ENCODE data around the gene GALNT10.
"Not testable (repeated sequence)": the region's sequence is repeated elsewhere in the genome, so short reads cannot be mapped to it uniquely, and the experiment has no call there.

GALNT10 gene

DNA sequence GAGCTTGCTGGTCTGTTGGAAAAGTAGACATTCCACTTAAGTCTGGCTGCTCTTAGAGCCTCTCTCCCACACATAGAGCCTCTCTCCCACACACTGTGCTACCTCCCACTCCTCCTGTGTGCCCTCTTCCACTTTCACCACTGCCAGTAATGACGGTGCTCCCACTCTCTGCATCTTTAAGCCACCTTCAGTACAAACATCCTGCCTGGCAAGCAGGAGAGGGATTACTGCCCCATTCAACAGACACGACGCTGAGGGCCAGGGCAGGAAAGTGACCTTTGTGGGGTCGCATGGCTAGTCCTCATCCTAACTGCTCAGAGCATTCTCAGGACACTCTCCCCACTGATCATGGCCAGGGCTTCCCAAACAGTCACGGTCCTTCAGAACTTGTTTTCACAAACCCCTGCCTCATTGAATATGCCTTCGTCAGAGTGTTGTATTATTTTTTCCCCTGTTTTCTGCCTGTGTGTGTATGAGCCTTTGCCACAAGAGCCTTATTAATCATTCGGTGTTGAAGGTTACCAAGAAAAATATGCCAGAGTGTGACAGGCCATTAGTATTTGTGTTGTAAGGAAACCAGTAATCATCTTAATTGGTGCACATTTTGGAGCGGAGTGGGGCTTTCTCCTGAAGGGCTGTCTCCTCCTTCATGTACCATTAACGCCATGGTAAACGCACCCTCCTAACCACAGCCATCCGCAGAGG, 168.1 kb downstream of the GALNT10 start:
- Histone ChIP-seq H3K27ac (ENCODE audit: low read depth, low read length) (no peak overlapping the region), H3K4me1 (ENCODE audit: control insufficient read depth, insufficient read depth, low read length) (peaks cover 19% of the 10 kb centered on the region), H3K27me3 (ENCODE audit: control insufficient read depth, insufficient read depth, low read length) (no peaks in the 10 kb centered on the region), H3K4me3 (ENCODE audit: low read depth, low read length) (no peak overlapping the region), H3K9ac (ENCODE audit: low read depth, low read length) (no peak overlapping the region), H3K36me3 (ENCODE audit: control insufficient read depth, insufficient read depth, low read length) (no peaks in the 10 kb centered on the region), H3K9me3 (ENCODE audit: control insufficient read depth, insufficient read depth, low read length) (no peaks in the 10 kb centered on the region)

DNA sequence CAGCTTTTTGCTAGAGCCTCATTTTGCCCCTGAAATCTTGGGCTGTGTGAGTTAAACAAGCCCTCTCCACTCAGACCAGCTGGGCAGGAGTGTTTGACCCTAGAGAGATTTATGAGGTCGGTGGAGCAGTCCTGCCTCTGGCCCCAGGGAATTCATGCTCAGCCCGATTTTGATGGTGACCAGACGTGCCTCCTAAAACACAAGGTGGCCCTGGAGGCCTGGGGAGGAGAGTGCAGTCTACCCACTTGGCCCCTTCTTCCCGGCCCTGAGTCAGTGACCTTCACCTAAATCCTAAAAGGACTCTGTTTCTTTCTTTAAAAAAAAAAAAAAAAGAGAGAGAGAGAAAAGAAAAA, 168.7 kb downstream of the GALNT10 start:
- no peak overlapping the region for H3K9ac ChIP-seq (ENCODE audit: low read depth, low read length)
- no peaks in the 10 kb centered on the region for H3K27me3 ChIP-seq (ENCODE audit: control insufficient read depth, insufficient read depth, low read length)
- peaks cover 19% of the 10 kb centered on the region for H3K4me1 ChIP-seq (ENCODE audit: control insufficient read depth, insufficient read depth, low read length)
- no peaks in the 10 kb centered on the region for H3K9me3 ChIP-seq (ENCODE audit: control insufficient read depth, insufficient read depth, low read length)
- no peak overlapping the region for H3K4me3 ChIP-seq (ENCODE audit: low read depth, low read length)
- no peaks in the 10 kb centered on the region for H3K36me3 ChIP-seq (ENCODE audit: control insufficient read depth, insufficient read depth, low read length)
- H3K27ac ChIP-seq (ENCODE audit: low read depth, low read length) = no peak overlapping the region

DNA sequence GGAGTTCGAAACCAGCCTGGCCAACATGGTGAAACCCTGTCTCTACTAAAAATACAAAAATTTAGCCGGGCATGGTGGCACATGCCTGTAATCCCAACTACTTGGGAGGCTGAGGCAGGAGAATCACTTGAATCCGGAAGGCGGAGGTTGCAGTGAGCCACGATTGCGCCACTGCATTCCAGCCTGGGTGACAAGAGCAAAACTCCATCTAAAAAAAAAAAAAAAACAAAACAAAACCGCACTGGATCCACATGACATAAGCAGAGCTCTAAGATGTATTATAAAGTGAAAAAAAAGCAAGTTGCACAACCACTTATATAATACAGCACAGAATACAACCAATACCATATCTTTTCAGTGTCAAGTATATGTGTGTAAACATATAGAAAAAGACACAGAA, 169.7 kb downstream of the GALNT10 start:
- peaks cover 14% of the 10 kb centered on the region for H3K4me1 ChIP-seq (ENCODE audit: control insufficient read depth, insufficient read depth, low read length)
- not testable (repeated sequence) for H3K36me3 ChIP-seq (ENCODE audit: control insufficient read depth, insufficient read depth, low read length); H3K27ac ChIP-seq (ENCODE audit: low read depth, low read length); H3K27me3 ChIP-seq (ENCODE audit: control insufficient read depth, insufficient read depth, low read length); H3K9me3 ChIP-seq (ENCODE audit: control insufficient read depth, insufficient read depth, low read length); H3K4me3 ChIP-seq (ENCODE audit: low read depth, low read length); H3K9ac ChIP-seq (ENCODE audit: low read depth, low read length)

DNA sequence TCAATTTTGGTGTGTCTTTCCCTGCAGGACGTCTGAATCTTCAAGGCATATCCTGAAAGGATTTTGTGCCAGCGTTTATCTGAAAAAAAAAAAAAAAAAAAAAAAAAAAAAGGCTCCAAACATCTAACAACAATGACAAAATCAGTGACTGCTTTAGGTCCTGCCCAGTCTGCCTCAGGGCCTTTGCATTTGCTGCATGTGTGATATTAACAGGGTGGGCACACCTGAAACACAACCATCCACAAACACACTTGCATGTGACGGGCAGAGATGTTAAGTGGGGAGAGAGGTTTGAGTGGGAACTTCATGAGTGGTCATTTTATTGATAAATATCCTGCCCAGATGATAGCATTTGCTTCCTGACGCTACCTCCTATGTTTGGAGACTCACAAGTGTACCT, 172.9 kb downstream of the GALNT10 start:
- H3K27me3 ChIP-seq (ENCODE audit: control insufficient read depth, insufficient read depth, low read length) = no peaks in the 10 kb centered on the region
- H3K4me1 ChIP-seq (ENCODE audit: control insufficient read depth, insufficient read depth, low read length) = peaks cover 10% of the 10 kb centered on the region
- no peak overlapping the region for H3K9ac ChIP-seq (ENCODE audit: low read depth, low read length)
- no peak overlapping the region for H3K27ac ChIP-seq (ENCODE audit: low read depth, low read length)
- H3K36me3 ChIP-seq (ENCODE audit: control insufficient read depth, insufficient read depth, low read length) = no peaks in the 10 kb centered on the region
- no peaks in the 10 kb centered on the region for H3K9me3 ChIP-seq (ENCODE audit: control insufficient read depth, insufficient read depth, low read length)
- no peak overlapping the region for H3K4me3 ChIP-seq (ENCODE audit: low read depth, low read length)

DNA sequence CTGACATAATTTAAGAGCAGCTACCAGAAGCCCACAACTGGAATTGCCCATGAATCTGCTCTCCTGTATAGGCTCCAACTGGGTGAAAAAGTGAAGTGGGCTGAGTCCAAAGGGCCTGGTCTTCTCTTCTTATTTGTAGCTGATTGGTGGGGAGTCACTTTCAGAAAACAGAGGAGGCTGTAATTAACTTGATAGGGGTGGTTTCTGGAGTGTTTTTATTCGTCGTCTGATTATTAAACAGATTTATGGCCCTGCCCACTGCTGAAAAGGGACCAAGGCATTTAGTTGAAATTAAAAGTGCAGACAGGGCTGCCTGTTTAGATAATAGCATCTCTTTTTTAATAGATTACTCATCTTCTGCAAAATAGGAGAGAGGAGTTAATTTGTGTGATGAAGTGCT, 174.2 kb downstream of the GALNT10 start:
- Histone ChIP-seq H3K4me3 (ENCODE audit: low read depth, low read length) (no peak overlapping the region), H3K36me3 (ENCODE audit: control insufficient read depth, insufficient read depth, low read length) (no peaks in the 10 kb centered on the region), H3K27ac (ENCODE audit: low read depth, low read length) (no peak overlapping the region), H3K9ac (ENCODE audit: low read depth, low read length) (no peak overlapping the region), H3K9me3 (ENCODE audit: control insufficient read depth, insufficient read depth, low read length) (no peaks in the 10 kb centered on the region), H3K27me3 (ENCODE audit: control insufficient read depth, insufficient read depth, low read length) (no peaks in the 10 kb centered on the region), H3K4me1 (ENCODE audit: control insufficient read depth, insufficient read depth, low read length) (peaks cover 17% of the 10 kb centered on the region)

DNA sequence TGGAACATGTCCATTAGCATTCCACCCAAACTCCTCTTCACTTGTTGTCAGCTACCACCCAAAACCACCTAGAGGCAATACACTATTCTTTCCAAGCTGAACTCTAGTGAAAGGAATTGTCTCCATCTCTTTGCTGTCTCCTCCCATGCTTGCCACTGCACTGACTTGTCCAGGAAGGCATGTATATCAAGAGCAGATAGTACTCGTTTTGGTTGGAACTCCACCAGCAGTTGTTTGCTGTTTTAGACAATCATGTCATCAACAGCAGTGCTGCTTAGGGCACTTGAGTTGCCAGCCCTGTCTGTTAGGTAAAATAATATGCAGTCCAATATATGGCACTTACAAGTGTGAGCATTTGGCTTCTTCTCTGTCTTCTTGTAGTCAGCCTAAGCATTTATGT, 175.3 kb downstream of the GALNT10 start:
- Histone ChIP-seq H3K4me3 (ENCODE audit: low read depth, low read length) (no peak overlapping the region), H3K9ac (ENCODE audit: low read depth, low read length) (no peak overlapping the region), H3K9me3 (ENCODE audit: control insufficient read depth, insufficient read depth, low read length) (no peaks in the 10 kb centered on the region), H3K4me1 (ENCODE audit: control insufficient read depth, insufficient read depth, low read length) (peaks cover 24% of the 10 kb centered on the region), H3K27ac (ENCODE audit: low read depth, low read length) (no peak overlapping the region), H3K36me3 (ENCODE audit: control insufficient read depth, insufficient read depth, low read length) (no peaks in the 10 kb centered on the region), H3K27me3 (ENCODE audit: control insufficient read depth, insufficient read depth, low read length) (no peaks in the 10 kb centered on the region)

DNA sequence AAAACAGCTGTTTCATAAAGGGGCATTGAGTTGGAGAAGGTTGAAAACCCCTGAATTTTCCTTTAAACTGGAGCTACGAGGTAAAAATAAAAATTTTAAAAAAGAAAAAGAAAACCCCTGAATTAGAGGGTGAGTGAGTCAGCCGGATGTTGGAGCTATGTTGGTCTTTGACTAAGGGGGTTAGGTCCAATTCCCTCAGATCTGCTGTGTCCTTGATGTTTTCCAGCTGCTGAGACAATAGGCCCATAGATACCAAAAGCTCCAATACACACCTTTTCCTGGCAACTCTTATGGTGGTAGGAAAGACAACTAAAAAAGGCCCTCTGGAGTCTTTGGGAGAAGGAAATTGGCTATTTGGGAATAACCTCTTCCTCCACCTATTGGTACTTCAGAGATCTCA, 175.8 kb downstream of the GALNT10 start:
- peaks cover 24% of the 10 kb centered on the region for H3K4me1 ChIP-seq (ENCODE audit: control insufficient read depth, insufficient read depth, low read length)
- no peak overlapping the region for H3K9ac ChIP-seq (ENCODE audit: low read depth, low read length)
- H3K27me3 ChIP-seq (ENCODE audit: control insufficient read depth, insufficient read depth, low read length) = no peaks in the 10 kb centered on the region
- H3K4me3 ChIP-seq (ENCODE audit: low read depth, low read length) = no peak overlapping the region
- H3K36me3 ChIP-seq (ENCODE audit: control insufficient read depth, insufficient read depth, low read length) = no peaks in the 10 kb centered on the region
- no peaks in the 10 kb centered on the region for H3K9me3 ChIP-seq (ENCODE audit: control insufficient read depth, insufficient read depth, low read length)
- H3K27ac ChIP-seq (ENCODE audit: low read depth, low read length) = peak overlapping the region; percentile 7

DNA sequence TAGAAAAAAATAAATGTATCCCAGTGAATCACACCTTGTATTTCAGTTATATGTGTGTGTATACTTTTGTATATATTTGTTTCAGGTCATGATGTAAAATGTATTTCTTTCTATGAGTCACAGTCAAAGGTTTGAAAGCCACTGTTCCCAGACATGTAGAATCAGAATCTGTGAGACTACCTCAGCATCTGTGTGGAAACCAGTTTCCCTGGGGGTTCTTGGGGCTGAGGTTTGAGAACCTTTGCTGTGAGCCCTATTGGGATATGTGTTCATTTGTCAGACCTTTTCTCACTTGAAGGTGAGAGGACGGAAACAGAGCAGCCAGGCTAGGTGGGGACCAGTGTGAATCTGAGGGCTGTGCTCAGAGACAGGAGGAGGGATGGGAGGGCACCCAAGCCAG, 176.6 kb downstream of the GALNT10 start:
- Histone ChIP-seq H3K9me3 (ENCODE audit: control insufficient read depth, insufficient read depth, low read length) (no peaks in the 10 kb centered on the region), H3K9ac (ENCODE audit: low read depth, low read length) (no peak overlapping the region), H3K27ac (ENCODE audit: low read depth, low read length) (no peak overlapping the region), H3K36me3 (ENCODE audit: control insufficient read depth, insufficient read depth, low read length) (no peaks in the 10 kb centered on the region), H3K4me1 (ENCODE audit: control insufficient read depth, insufficient read depth, low read length) (peaks cover 24% of the 10 kb centered on the region), H3K27me3 (ENCODE audit: control insufficient read depth, insufficient read depth, low read length) (no peaks in the 10 kb centered on the region), H3K4me3 (ENCODE audit: low read depth, low read length) (no peak overlapping the region)

DNA sequence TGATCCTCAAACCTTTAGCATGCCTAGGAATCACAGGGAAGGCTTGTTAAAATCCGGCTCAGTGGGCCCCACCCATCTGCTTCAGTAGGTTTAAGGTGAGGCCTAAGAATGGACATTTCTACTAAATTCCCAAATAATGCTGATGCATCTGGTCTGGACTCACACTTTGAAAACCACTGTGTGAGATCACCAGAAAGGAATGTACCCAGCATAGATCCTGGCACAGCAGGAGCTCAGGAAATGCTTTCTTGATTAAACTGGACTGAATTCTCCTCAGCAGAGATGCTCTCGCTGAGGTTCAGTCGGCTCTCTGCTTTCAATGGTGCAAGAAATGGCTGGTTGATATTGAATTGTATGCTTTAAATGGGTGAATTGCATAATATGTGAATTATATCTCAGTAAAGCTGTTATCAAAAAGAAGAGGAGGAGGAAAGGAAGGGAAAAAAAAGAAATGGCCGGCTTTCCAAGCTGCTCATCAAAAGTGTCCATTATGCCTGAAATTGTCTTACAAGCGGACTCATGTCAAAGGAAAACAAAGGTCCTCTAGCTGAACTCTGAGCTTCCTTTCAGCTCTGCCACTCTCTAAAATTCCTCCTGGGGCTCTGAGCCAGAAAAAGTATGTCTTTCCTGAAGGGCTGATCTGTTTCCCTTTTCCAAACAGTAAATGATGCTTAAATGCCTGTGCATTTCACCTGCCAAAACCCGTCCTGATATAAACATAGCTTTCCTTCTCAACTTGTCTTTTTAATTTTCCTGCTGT, 177.7 kb downstream of the GALNT10 start:
- H3K4me1 ChIP-seq (ENCODE audit: control insufficient read depth, insufficient read depth, low read length) = peaks cover 24% of the 10 kb centered on the region
- H3K4me3 ChIP-seq (ENCODE audit: low read depth, low read length) = no peak overlapping the region
- peak overlapping the region; percentile 84 for H3K27ac ChIP-seq (ENCODE audit: low read depth, low read length)
- no peaks in the 10 kb centered on the region for H3K36me3 ChIP-seq (ENCODE audit: control insufficient read depth, insufficient read depth, low read length)
- no peaks in the 10 kb centered on the region for H3K27me3 ChIP-seq (ENCODE audit: control insufficient read depth, insufficient read depth, low read length)
- no peaks in the 10 kb centered on the region for H3K9me3 ChIP-seq (ENCODE audit: control insufficient read depth, insufficient read depth, low read length)
- peak overlapping the region; percentile 33; the same call in 1 of the 2 replicates for H3K9ac ChIP-seq (ENCODE audit: low read depth, low read length)

DNA sequence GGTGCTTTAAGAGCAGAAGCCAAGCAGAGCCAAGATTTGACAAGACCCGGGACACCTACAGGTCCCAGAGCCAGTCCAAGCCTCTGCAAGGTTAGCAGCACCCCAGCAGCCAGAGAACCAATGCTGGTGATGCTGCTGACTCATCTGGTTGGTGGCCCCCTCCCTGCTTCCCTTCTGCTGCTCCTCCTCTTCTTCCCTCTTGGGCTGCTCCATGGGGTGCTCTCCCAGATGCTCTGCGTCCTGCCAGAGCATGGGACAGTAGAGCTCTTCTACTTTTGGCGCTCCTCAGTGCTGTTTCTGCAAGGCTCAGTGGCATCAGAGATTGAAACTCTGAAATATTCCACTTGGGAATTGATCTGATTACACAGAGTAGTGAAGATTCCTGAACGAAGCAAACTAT, 179.1 kb downstream of the GALNT10 start:
- Histone ChIP-seq H3K9ac (ENCODE audit: low read depth, low read length) (no peak overlapping the region), H3K4me1 (ENCODE audit: control insufficient read depth, insufficient read depth, low read length) (peaks cover 24% of the 10 kb centered on the region), H3K27me3 (ENCODE audit: control insufficient read depth, insufficient read depth, low read length) (no peaks in the 10 kb centered on the region), H3K36me3 (ENCODE audit: control insufficient read depth, insufficient read depth, low read length) (no peaks in the 10 kb centered on the region), H3K4me3 (ENCODE audit: low read depth, low read length) (no peak overlapping the region), H3K9me3 (ENCODE audit: control insufficient read depth, insufficient read depth, low read length) (no peaks in the 10 kb centered on the region), H3K27ac (ENCODE audit: low read depth, low read length) (peak overlapping the region; percentile 52)

DNA sequence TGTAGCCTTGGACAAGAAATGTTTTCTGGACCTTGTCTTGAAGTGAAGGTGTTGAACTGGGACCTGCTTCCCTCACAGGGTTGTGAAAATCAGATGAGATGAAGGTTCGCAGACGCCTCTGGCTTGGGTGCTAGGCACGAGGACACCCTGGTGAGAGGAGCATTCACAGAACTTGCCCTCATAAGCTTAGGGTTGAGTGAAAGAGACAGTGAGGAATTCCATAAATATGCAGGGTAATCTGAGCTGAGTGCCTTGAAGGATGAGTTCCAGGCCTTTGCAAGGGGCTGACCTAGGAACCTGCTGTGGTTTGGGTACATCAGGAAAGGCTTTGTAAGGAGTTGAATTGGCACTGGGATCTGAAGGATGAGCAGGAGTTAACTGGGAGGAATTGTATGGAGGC, 179.6 kb downstream of the GALNT10 start:
- peaks cover 24% of the 10 kb centered on the region for H3K4me1 ChIP-seq (ENCODE audit: control insufficient read depth, insufficient read depth, low read length)
- H3K27me3 ChIP-seq (ENCODE audit: control insufficient read depth, insufficient read depth, low read length) = no peaks in the 10 kb centered on the region
- peak overlapping the region; percentile 52 for H3K27ac ChIP-seq (ENCODE audit: low read depth, low read length)
- H3K9ac ChIP-seq (ENCODE audit: low read depth, low read length) = no peak overlapping the region
- H3K36me3 ChIP-seq (ENCODE audit: control insufficient read depth, insufficient read depth, low read length) = no peaks in the 10 kb centered on the region
- no peak overlapping the region for H3K4me3 ChIP-seq (ENCODE audit: low read depth, low read length)
- H3K9me3 ChIP-seq (ENCODE audit: control insufficient read depth, insufficient read depth, low read length) = no peaks in the 10 kb centered on the region
